ENCODE data around the gene TRPC1. TPM values are rescaled to one million over a fixed set of nuclear protein-coding genes. Genes with fewer than 3 reads are reported as not detected.

TRPC1 gene
- total and polyA plus RNA-seq, 12 donors, result 2.7 to 26.3 (median 5.8) TPM

GRCh38 chr3:142795332-142795731 is 71.5 kb downstream of the TRPC1 start:
- Histone ChIP-seq H3K36me3 (replicated peaks in 1 of 2) (no peaks in the 10 kb centered on the region), H3K4me1 (replicated peaks in 1 of 2) (no peaks in the 10 kb centered on the region), H3K27me3 (no peaks in the 10 kb centered on the region), H3K4me3 (no peak overlapping the region), H3K9me3 (replicated peaks in 1 of 3) (no peaks in the 10 kb centered on the region), H3K27ac (no peak overlapping the region)
- TF ChIP-seq POLR2A (IDR thresholded peaks at IDR 0.05) (no peak), CTCF (IDR thresholded peaks at IDR 0.05) (no peak)
- no peak for DNase-seq
- intact Hi-C loops (cut with DNase I), result no loop called here
- 77 to 86% (median 85%) methylated on average over 1 of the region's 1 CpG for WGBS, 4 donors

GRCh38 chr3:142796823-142797222 is 73.0 kb downstream of the TRPC1 start:
- Histone ChIP-seq H3K4me3 (no peak overlapping the region), H3K4me1 (replicated peaks in 1 of 2) (no peaks in the 10 kb centered on the region), H3K27ac (no peak overlapping the region), H3K9me3 (replicated peaks in 1 of 3) (no peaks in the 10 kb centered on the region), H3K27me3 (no peaks in the 10 kb centered on the region), H3K36me3 (replicated peaks in 1 of 2) (no peaks in the 10 kb centered on the region)
- no peak for DNase-seq
- TF ChIP-seq POLR2A (IDR thresholded peaks at IDR 0.05), result no peak
- TF ChIP-seq CTCF (IDR thresholded peaks at IDR 0.05), result no peak
- 70 to 85% (median 72%) methylated on average over 2 of the region's 2 CpGs for WGBS, 4 donors
- intact Hi-C loops (cut with DNase I), result no loop called here

GRCh38 chr3:142801746-142802145 is 77.9 kb downstream of the TRPC1 start:
- 83 to 92% (median 91%) methylated on average over 2 of the region's 2 CpGs for whole genome bisulfite sequencing, 4 donors
- Histone ChIP-seq H3K36me3 (replicated peaks in 1 of 2) (peaks cover 0 to 6% of the 10 kb centered on the region in 2 donors), H3K4me1 (replicated peaks in 1 of 2) (no peaks in the 10 kb centered on the region), H3K27me3 (no peaks in the 10 kb centered on the region), H3K27ac (no peak overlapping the region), H3K4me3 (no peak overlapping the region), H3K9me3 (replicated peaks in 1 of 3) (no peaks in the 10 kb centered on the region)
- intact Hi-C loops (cut with DNase I), result no loop called here
- DNase-seq, result no peak
- TF ChIP-seq POLR2A (IDR thresholded peaks at IDR 0.05) (no peak), CTCF (IDR thresholded peaks at IDR 0.05) (no peak)

- DNase-seq, result no peak
- TF ChIP-seq POLR2A (IDR thresholded peaks at IDR 0.05) (no peak), CTCF (IDR thresholded peaks at IDR 0.05) (no peak)
- H3K4me3 ChIP-seq, result no peak overlapping the region
- WGBS, 4 donors, result 78 to 86% (median 84%) methylated on average over 1 of the region's 1 CpG
- H3K36me3 ChIP-seq (replicated peaks in 1 of 2), result peaks cover 0 to 6% of the 10 kb centered on the region in 2 donors
- H3K9me3 ChIP-seq (replicated peaks in 1 of 3), result no peaks in the 10 kb centered on the region
- no peak overlapping the region for H3K27ac ChIP-seq
- intact Hi-C loops (cut with DNase I), result no loop called here
- no peaks in the 10 kb centered on the region for H3K4me1 ChIP-seq (replicated peaks in 1 of 2)
- no peaks in the 10 kb centered on the region for H3K27me3 ChIP-seq
Measured at GRCh38 chr3:142802891-142803290, 79.1 kb downstream of the TRPC1 start.
